HG03439 (cell line): Measurements from ENCODE around the gene INCA1.

Experiments
- ATAC-seq: cut with Tn5 transposase; IDR thresholded peaks from one replicate; pipeline ENCODE4 v1.9.1; 2021; ENCODE audit warnings: mild to moderate bottlenecking, moderate library complexity; ENCODE audit not compliant: unreplicated experiment

Gene INCA1

GRCh38 chr17:4972752-4973151 lies 24.6 kb downstream of the INCA1 start:
- ATAC-seq: no peak

- no peak for ATAC-seq
Observed at GRCh38 chr17:4972322-4972721, 25.0 kb downstream of the INCA1 start.

- ATAC-seq: no peak
Observed at GRCh38 chr17:4971826-4972225, 25.5 kb downstream of the INCA1 start.

GRCh38 chr17:4970273-4970672 lies 27.0 kb downstream of the INCA1 start:
- ATAC-seq: no peak

- no peak for ATAC-seq
Observed at GRCh38 chr17:4969551-4970173, 27.7 kb downstream of the INCA1 start.

- no peak for ATAC-seq
Observed at GRCh38 chr17:4969047-4969550, 28.2 kb downstream of the INCA1 start.

- ATAC-seq: no peak
Observed at GRCh38 chr17:4968486-4969046, 28.8 kb downstream of the INCA1 start.

- peak; percentile 68 for ATAC-seq
Observed at GRCh38 chr17:4967539-4968485, 29.5 kb downstream of the INCA1 start, which contains the start of gene SPAG7. Gene SPAG7, minus strand, starts transcription at chr17:4967817. Its CDS starts 13 bp downstream, at chr17:4967804.

GRCh38 chr17:4966844-4967538 lies 30.3 kb downstream of the INCA1 start:
- ATAC-seq: peak; percentile 82

- ATAC-seq: no peak
Observed at GRCh38 chr17:4965311-4965986, 31.9 kb downstream of the INCA1 start.

GRCh38 chr17:4960279-4960922 lies 36.9 kb downstream of the INCA1 start:
- ATAC-seq: no peak

- no peak for ATAC-seq
Observed at GRCh38 chr17:4959261-4959965, 37.9 kb downstream of the INCA1 start.

GRCh38 chr17:4958102-4958501 lies 39.2 kb downstream of the INCA1 start:
- no peak for ATAC-seq

- ATAC-seq: no peak
Observed at GRCh38 chr17:4956493-4957061, 40.7 kb downstream of the INCA1 start.

GRCh38 chr17:4955091-4955490 lies 42.2 kb downstream of the INCA1 start:
- ATAC-seq: no peak

GRCh38 chr17:4953451-4953961 lies 43.8 kb downstream of the INCA1 start:
- no peak for ATAC-seq

- no peak for ATAC-seq
Observed at GRCh38 chr17:4951486-4951885, 45.8 kb downstream of the INCA1 start.

- no peak for ATAC-seq
Observed at GRCh38 chr17:4950746-4951204, 46.5 kb downstream of the INCA1 start, which contains the start of gene ENO3. Gene ENO3, plus strand, starts transcription at chr17:4951119. Its CDS starts 711 bp downstream, at chr17:4951830.
